GM12878 (cell line): ENCODE measurements around the gene PRKG1. TPM values are rescaled to one million over a fixed set of nuclear protein-coding genes. Genes with fewer than 3 reads are reported as not detected.

Experiments
- ATAC-seq: fragments of 200-7000 bp; cut with Tn5 transposase; 3 replicates; pipeline ENCODE4 v1.9.1; 2020; ENCODE audit warnings: mild to moderate bottlenecking, moderate library complexity
- BruUV-seq: library from RNA; stranded (reverse); fragments of 400-500 nt; replicated peaks from 2 replicates; lab custom pipeline; 2021; lab: Mats Ljungman, UMichigan
- CTCF ChIA-PET: fragments of 300-600 bp; sonication (Branson Sonifier 250); formaldehyde crosslinking; extraction: SDS; loops from one replicate; lab custom pipeline; 2021; ENCODE audit warnings: inconsistent platforms; lab: Yijun Ruan, JAX
- POLR2A ChIA-PET: fragments of 350-600 bp; formaldehyde crosslinking; extraction: SDS; loops from one replicate; lab custom pipeline; 2021; ENCODE audit warnings: inconsistent platforms; lab: Charles Lee
- RAD21 ChIA-PET: fragments of 300-600 bp; sonication (Branson Sonifier 250); formaldehyde crosslinking; loops from one replicate; lab custom pipeline; 2023; ENCODE audit warnings: antibody characterized with exemption; ENCODE audit not compliant: unreplicated experiment; lab: Charles Lee
- SMC1A ChIA-PET: fragments of 300-600 bp; sonication (Branson Sonifier 250); formaldehyde crosslinking; loops from one replicate; lab custom pipeline; 2023; ENCODE audit not compliant: unreplicated experiment, uncharacterized antibody; lab: Charles Lee
- DNase-seq: peaks from one replicate; pipeline ENCODE4 v3.0.0-alpha.2; 2011; ENCODE audit warnings: low read depth, low spot score
- FAIRE-seq: peaks from 3 replicates; lab custom pipeline; 2011; peaks lifted over from hg19 to GRCh38; lab: Jason Lieb, UNC
- H2AFZ ChIP-seq: 2 replicates; pipeline ENCODE4 v1.6.0; 2011; ENCODE audit warnings: low read depth, low read length, control low read depth; ENCODE audit not compliant: control insufficient read depth
- H3K27ac ChIP-seq: 2 replicates; pipeline ENCODE4 v1.5.1; 2011; ENCODE audit warnings: control low read depth; ENCODE audit not compliant: control insufficient read depth, insufficient read depth
- H3K27me3 ChIP-seq, 2 experiments: replicated peaks in 1 of 2; 2 replicates each; pipeline versions ENCODE4 v1.6.0 to v1.6.1; 2011; ENCODE audit warnings: low read length in 1 of 2; ENCODE audit not compliant: control insufficient read depth in 2 of 2, insufficient read depth in 2 of 2
- H3K36me3 ChIP-seq, 2 experiments: 2 replicates each; pipeline ENCODE4 v1.5.1; 2011; ENCODE audit warnings: low read length in 1 of 2; ENCODE audit not compliant: control insufficient read depth in 2 of 2, insufficient read depth in 2 of 2
- H3K4me1 ChIP-seq: 2 replicates; pipeline ENCODE4 v1.6.1; 2011; ENCODE audit warnings: mild to moderate bottlenecking, low read length, moderate library complexity, mixed read lengths; ENCODE audit not compliant: control insufficient read depth, insufficient read depth
- H3K4me2 ChIP-seq: 2 replicates; pipeline ENCODE4 v1.6.0; 2011; ENCODE audit warnings: control low read depth; ENCODE audit not compliant: control insufficient read depth, insufficient read depth
- H3K4me3 ChIP-seq: fragments of 200-600 bp; sonication (generic); 2 replicates; pipeline ENCODE4 v1.5.1; 2016
- H3K79me2 ChIP-seq: 2 replicates; pipeline ENCODE4 v1.6.0; 2011; ENCODE audit warnings: low read length; ENCODE audit not compliant: control insufficient read depth, insufficient read depth
- H3K9ac ChIP-seq: 2 replicates; pipeline ENCODE4 v1.8.0; 2011; ENCODE audit warnings: low read length, control low read depth, mixed read lengths; ENCODE audit not compliant: control insufficient read depth, insufficient read depth
- H3K9me3 ChIP-seq: replicated peaks from 3 replicates; pipeline ENCODE4 v1.5.1; 2011; ENCODE audit warnings: mild to moderate bottlenecking, low read length; ENCODE audit not compliant: control insufficient read depth, insufficient read depth
- H4K20me1 ChIP-seq: 2 replicates; pipeline ENCODE4 v1.6.0; 2011; ENCODE audit not compliant: control insufficient read depth, insufficient read depth
- BCL11A ChIP-seq: IDR thresholded peaks from 2 replicates; pipeline ENCODE4 v1.6.1; 2011; ENCODE audit warnings: low read depth, low read length
- CREB1 ChIP-seq: IDR thresholded peaks from 2 replicates; pipeline ENCODE4 v1.6.1; 2012; ENCODE audit warnings: low read depth, mild to moderate bottlenecking, inconsistent platforms
- GABPA ChIP-seq: IDR thresholded peaks from 2 replicates; pipeline ENCODE4 v1.6.1; 2014; ENCODE audit warnings: antibody characterized with exemption, low read depth, mild to moderate bottlenecking, inconsistent platforms
- IKZF1 ChIP-seq: fragments of 450-650 bp; conservative IDR thresholded peaks from 2 replicates; pipeline ENCODE4 v1.6.1; 2017; ENCODE audit warnings: antibody characterized with exemption, mild to moderate bottlenecking
- JUNB ChIP-seq: IDR thresholded peaks from 2 replicates; pipeline ENCODE4 v1.6.1; 2016; ENCODE audit warnings: antibody characterized with exemption, mild to moderate bottlenecking
- KDM1A ChIP-seq: fragments of 200-600 bp; sonication (generic); IDR thresholded peaks from 2 replicates; pipeline ENCODE4 v1.6.1; 2016; ENCODE audit warnings: borderline replicate concordance
- KLF5 ChIP-seq: fragments of 450-650 bp; IDR thresholded peaks from 2 replicates; pipeline ENCODE4 v1.6.1; 2014; ENCODE audit warnings: mild to moderate bottlenecking; ENCODE audit not compliant: partially characterized antibody
- MYC ChIP-seq: IDR thresholded peaks from 2 replicates; pipeline ENCODE4 v1.6.1; 2011; ENCODE audit warnings: mild to moderate bottlenecking, low read length, moderate library complexity, inconsistent platforms; ENCODE audit not compliant: insufficient read depth, insufficient replicate concordance, insufficient read length, severe bottlenecking
- NFIC ChIP-seq: IDR thresholded peaks from 2 replicates; pipeline ENCODE4 v1.6.1; 2012; ENCODE audit warnings: low read depth, mild to moderate bottlenecking, inconsistent platforms, low read length, moderate library complexity
- NR2F1 ChIP-seq: fragments of 450-650 bp; conservative IDR thresholded peaks from 2 replicates; pipeline ENCODE4 v1.6.1; 2017; ENCODE audit warnings: mild to moderate bottlenecking
- SREBF2 ChIP-seq: IDR thresholded peaks from 2 replicates; pipeline ENCODE4 v1.6.1; 2012; ENCODE audit warnings: mild to moderate bottlenecking, low read length
- TARDBP ChIP-seq: IDR thresholded peaks from 2 replicates; pipeline ENCODE4 v1.6.1; 2016; ENCODE audit warnings: borderline replicate concordance
- WGBS: methylation state at CpG from one replicate; pipeline ENCODE4 v1.1.6; 2016; ENCODE audit warnings: low lambda C conversion rate; ENCODE audit not compliant: insufficient replicate concordance, insufficient coverage; ENCODE audit errors: missing lambda C conversion rate; 5-methylcytosine and 5-hydroxymethylcytosine counted together
- in situ Hi-C: fragments of 300-500 bp; cut with MboI; formaldehyde crosslinking; loops from 9 replicates; pipeline ENCODE4 v1.14.3; 2018; ENCODE audit warnings: mixed read lengths
- intact Hi-C: fragments of 100-400 bp; cut with micrococcal nuclease; formaldehyde crosslinking; loops from one replicate; pipeline ENCODE4 v1.14.2; 2022; ENCODE audit not compliant: unreplicated experiment
- polyA plus RNA-seq, 11 experiments: library from polyadenylated mRNA; depleted of rRNA in 4 of 11; unstranded in 6 of 11; stranded (reverse) in 5 of 11; fragments of >200 nt; fragmentation: Nextera tagmentation in 4 of 11; fragmentation: Illumina TruSeq in 1 of 11; extraction: Ambion mirVana in 4 of 11; extraction: Trizol in 1 of 11; gene quantifications; 1 replicate in 1 of 11; 2 replicates in 10 of 11; pipeline versions ENCODE4 v1.2.1 to v1.2.3, GENCODE V29; 2011 to 2016; ENCODE audit warnings: inconsistent platforms in 2 of 11, missing spikeins in 2 of 11, low read depth in 1 of 11
- total RNA-seq, 4 experiments: library from RNA; depleted of rRNA in 3 of 4; stranded (reverse); fragments of >200 nt in 3 of 4; fragmentation: Illumina TruSeq in 1 of 4; extraction: Trizol in 1 of 4; gene quantifications; 2 replicates each; pipeline versions ENCODE4 v1.2.1 to v1.2.3, GENCODE V29; 2013 to 2021
- TF ChIP-seq, protein P1 (sequence below): fragments of 450-650 bp; formaldehyde crosslinking; IDR thresholded peaks from 2 replicates; pipeline ENCODE4 v1.5.0; 2022; ENCODE audit warnings: mild to moderate bottlenecking, missing genetic modification characterization
- TF ChIP-seq, protein P2 (sequence below): fragments of 450-650 bp; IDR thresholded peaks from 2 replicates; pipeline ENCODE4 v1.6.1; 2017; ENCODE audit warnings: borderline replicate concordance
- TF ChIP-seq, protein P3 (sequence below): fragments of 450-650 bp; formaldehyde crosslinking; IDR thresholded peaks from 2 replicates; pipeline ENCODE4 v1.4.0; 2022; ENCODE audit warnings: mild to moderate bottlenecking, moderate library complexity

PRKG1 gene
- total and polyA plus RNA-seq, 10 of the 15 experiments (the other 5 are each of a cell fraction or from before 2014, with no cell fraction given): 0.04 to 0.05 TPM; not detected in 8

DNA sequence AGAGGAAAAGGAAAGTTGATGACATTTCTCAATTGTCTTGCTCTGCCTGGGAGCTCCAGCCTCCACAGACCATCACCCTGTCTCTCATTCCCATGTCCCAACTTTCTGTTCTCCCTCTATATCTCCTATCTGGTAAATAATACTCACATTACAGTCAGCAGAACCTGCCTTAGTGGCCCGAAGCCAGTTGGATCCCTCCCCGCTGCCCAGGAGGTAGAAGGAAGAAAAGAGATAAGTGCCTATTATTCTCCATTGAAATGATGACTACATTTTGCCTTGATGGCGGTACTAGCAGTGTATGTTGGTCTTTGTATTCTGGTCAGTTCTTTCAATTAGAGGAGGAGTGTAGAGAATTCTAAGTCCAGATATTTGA lies 533.2 kb downstream of the PRKG1 start (continued):
- TF ChIP-seq, protein P1, sequence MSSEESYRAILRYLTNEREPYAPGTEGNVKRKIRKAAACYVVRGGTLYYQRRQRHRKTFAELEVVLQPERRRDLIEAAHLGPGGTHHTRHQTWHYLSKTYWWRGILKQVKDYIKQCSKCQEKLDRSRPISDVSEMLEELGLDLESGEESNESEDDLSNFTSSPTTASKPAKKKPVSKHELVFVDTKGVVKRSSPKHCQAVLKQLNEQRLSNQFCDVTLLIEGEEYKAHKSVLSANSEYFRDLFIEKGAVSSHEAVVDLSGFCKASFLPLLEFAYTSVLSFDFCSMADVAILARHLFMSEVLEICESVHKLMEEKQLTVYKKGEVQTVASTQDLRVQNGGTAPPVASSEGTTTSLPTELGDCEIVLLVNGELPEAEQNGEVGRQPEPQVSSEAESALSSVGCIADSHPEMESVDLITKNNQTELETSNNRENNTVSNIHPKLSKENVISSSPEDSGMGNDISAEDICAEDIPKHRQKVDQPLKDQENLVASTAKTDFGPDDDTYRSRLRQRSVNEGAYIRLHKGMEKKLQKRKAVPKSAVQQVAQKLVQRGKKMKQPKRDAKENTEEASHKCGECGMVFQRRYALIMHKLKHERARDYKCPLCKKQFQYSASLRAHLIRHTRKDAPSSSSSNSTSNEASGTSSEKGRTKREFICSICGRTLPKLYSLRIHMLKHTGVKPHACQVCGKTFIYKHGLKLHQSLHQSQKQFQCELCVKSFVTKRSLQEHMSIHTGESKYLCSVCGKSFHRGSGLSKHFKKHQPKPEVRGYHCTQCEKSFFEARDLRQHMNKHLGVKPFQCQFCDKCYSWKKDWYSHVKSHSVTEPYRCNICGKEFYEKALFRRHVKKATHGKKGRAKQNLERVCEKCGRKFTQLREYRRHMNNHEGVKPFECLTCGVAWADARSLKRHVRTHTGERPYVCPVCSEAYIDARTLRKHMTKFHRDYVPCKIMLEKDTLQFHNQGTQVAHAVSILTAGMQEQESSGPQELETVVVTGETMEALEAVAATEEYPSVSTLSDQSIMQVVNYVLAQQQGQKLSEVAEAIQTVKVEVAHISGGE (CRISPR knock-in tag): no peak
- TF ChIP-seq, protein P2, sequence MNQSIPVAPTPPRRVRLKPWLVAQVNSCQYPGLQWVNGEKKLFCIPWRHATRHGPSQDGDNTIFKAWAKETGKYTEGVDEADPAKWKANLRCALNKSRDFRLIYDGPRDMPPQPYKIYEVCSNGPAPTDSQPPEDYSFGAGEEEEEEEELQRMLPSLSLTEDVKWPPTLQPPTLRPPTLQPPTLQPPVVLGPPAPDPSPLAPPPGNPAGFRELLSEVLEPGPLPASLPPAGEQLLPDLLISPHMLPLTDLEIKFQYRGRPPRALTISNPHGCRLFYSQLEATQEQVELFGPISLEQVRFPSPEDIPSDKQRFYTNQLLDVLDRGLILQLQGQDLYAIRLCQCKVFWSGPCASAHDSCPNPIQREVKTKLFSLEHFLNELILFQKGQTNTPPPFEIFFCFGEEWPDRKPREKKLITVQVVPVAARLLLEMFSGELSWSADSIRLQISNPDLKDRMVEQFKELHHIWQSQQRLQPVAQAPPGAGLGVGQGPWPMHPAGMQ: no peak

DNA sequence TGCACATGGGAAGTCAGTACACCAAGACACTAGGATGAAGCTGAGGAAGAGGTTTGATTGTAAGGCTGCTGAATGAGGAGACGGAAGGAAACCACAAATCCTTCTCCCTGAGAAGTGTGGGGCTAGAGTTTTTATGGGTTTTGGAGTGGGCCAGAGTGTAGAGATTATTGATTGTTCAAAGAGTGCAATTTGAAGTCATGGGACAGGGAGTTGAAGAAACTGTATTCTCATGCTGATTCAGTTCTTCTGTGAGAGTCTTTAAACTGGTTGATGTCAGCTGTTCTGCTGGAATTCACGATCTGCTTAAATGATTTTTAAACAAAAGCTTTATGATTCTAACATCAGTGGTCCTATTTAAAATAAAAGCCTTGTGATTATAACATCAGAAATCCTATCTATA lies 533.9 kb downstream of the PRKG1 start:
- Histone ChIP-seq H3K27ac (no peak overlapping the region), H4K20me1 (no peaks in the 10 kb centered on the region), H3K9ac (no peak overlapping the region), H3K9me3 (no peaks in the 10 kb centered on the region), H3K4me1 (no peaks in the 10 kb centered on the region), H2AFZ (no peak overlapping the region), H3K27me3 (no peaks in the 10 kb centered on the region), H3K4me3 (no peak overlapping the region), H3K4me2 (no peak overlapping the region), H3K79me2 (no peaks in the 10 kb centered on the region), H3K36me3 (no peaks in the 10 kb centered on the region)
- ATAC-seq (no peak), FAIRE-seq (no peak), DNase-seq (no peak)
- 0% methylated on average over 2 of the region's 2 CpGs for WGBS
- ChIA-PET CTCF (interaction anchor here (1.6 to 3.2 kb wide), 2 partner anchors 11 to 26 kb away, joined by 3 to 6 read pairs; no protein-coding TSS in a partner anchor), RAD21 (no interaction called here), SMC1A (interaction anchor here (1.1 to 1.8 kb wide), 3 partner anchors 8 to 28 kb away, joined by 3 to 7 read pairs (median 3); no protein-coding TSS in a partner anchor), POLR2A (no interaction called here)
- no TSS peak for BruUV-seq
- in situ Hi-C loops (no loop called here), intact Hi-C loops (no loop called here)
- no peak for TF ChIP-seq SREBF2
- no peak for TF ChIP-seq KLF5
- TF ChIP-seq JUNB: no peak
- no peak for TF ChIP-seq CREB1
- TF ChIP-seq, protein P3, sequence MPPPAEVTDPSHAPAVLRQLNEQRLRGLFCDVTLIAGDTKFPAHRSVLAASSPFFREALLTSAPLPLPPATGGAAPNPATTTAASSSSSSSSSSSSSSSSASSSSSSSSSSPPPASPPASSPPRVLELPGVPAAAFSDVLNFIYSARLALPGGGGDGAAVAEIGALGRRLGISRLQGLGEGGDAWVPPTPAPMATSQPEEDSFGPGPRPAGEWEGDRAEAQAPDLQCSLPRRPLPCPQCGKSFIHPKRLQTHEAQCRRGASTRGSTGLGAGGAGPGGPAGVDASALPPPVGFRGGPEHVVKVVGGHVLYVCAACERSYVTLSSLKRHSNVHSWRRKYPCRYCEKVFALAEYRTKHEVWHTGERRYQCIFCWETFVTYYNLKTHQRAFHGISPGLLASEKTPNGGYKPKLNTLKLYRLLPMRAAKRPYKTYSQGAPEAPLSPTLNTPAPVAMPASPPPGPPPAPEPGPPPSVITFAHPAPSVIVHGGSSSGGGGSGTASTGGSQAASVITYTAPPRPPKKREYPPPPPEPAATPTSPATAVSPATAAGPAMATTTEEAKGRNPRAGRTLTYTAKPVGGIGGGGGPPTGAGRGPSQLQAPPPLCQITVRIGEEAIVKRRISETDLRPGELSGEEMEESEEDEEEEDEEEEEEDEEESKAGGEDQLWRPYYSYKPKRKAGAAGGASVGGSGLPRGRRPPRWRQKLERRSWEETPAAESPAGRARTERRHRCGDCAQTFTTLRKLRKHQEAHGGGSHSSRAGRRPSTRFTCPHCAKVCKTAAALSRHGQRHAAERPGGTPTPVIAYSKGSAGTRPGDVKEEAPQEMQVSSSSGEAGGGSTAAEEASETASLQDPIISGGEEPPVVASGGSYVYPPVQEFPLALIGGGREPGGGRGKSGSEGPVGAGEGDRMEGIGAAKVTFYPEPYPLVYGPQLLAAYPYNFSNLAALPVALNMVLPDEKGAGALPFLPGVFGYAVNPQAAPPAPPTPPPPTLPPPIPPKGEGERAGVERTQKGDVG (CRISPR knock-in tag): no peak
- no peak for TF ChIP-seq MYC
- TF ChIP-seq NFIC: no peak
- TF ChIP-seq GABPA: no peak
- no peak for TF ChIP-seq BCL11A
- no peak for TF ChIP-seq TARDBP
- no peak for TF ChIP-seq NR2F1
- TF ChIP-seq KDM1A: no peak
- TF ChIP-seq IKZF1: no peak
